Endothelial cell (in vitro differentiated cells): Measurements from ENCODE around the gene TMEM9. TPM values are rescaled to one million over a fixed set of nuclear protein-coding genes. Genes with fewer than 3 reads are reported as not detected.

ENCODE experiments used
- DNase-seq: peaks from one replicate; pipeline ENCODE4 v3.0.0; 2021; ENCODE audit warnings: low spot score
- H3K27ac Mint-ChIP-seq: one replicate; pipeline ENCODE4 v1.8.0; 2021; ENCODE audit warnings: mixed read lengths, inconsistent platforms; ENCODE audit not compliant: unreplicated experiment
- H3K27me3 Mint-ChIP-seq: one replicate; pipeline ENCODE4 v1.8.0; 2021; ENCODE audit warnings: mild to moderate bottlenecking, moderate library complexity, mixed read lengths, inconsistent platforms; ENCODE audit not compliant: unreplicated experiment
- H3K36me3 Mint-ChIP-seq: one replicate; pipeline ENCODE4 v1.8.0; 2021; ENCODE audit warnings: mild to moderate bottlenecking, low read depth, mixed read lengths, inconsistent platforms; ENCODE audit not compliant: unreplicated experiment
- H3K4me1 Mint-ChIP-seq: one replicate; pipeline ENCODE4 v1.8.0; 2021; ENCODE audit warnings: mild to moderate bottlenecking, mixed read lengths, inconsistent platforms; ENCODE audit not compliant: unreplicated experiment
- H3K4me3 Mint-ChIP-seq: one replicate; pipeline ENCODE4 v1.8.0; 2021; ENCODE audit warnings: mild to moderate bottlenecking, mixed read lengths, inconsistent platforms; ENCODE audit not compliant: unreplicated experiment
- H3K9me3 Mint-ChIP-seq: one replicate; pipeline ENCODE4 v1.8.0; 2021; ENCODE audit warnings: mixed read lengths, inconsistent platforms; ENCODE audit not compliant: unreplicated experiment
- CTCF ChIP-seq: fragments of 200-600 bp; sonication (generic); IDR thresholded peaks from one replicate; pipeline ENCODE4 v1.5.0; 2021; ENCODE audit warnings: antibody characterized with exemption; ENCODE audit not compliant: unreplicated experiment
- total RNA-seq: library from RNA; stranded (reverse); fragmentation: NEBNext Ultra II Directional; extraction: Animal tissue kit (Norgen Biotek cat#: 25700); gene quantifications from one replicate; pipeline ENCODE4 v1.2.1, GENCODE V29; 2021; ENCODE audit not compliant: unreplicated experiment

TMEM9 gene
- total RNA-seq, 1 donor from 2014 or later = 78.7 TPM

DNA sequence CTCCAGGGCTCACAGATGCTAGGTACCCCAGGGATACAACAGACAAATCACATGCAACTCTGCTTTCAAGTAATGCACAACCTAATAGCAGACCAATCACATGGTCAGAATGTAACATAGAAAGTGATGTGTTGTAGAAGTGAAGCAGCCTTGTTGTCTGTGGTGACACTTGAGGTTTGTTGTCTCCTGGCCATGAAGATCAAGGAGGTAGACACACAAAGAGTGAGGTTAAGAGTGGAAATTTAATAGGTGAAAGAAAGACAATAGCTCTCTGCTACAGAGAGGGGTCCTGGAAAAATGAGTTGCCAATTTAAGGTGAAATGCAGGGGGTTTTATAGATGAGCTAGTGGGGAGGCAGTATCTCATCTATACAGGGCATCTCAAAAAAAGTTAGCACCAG lies 2.5 kb upstream of the TMEM9 start:
- no peak for TF ChIP-seq CTCF
- Mint-ChIP-seq H3K27ac (no peak overlapping the region), H3K4me3 (no peak overlapping the region), H3K36me3 (peaks cover 8% of the 10 kb centered on the region), H3K27me3 (peaks cover 8% of the 10 kb centered on the region), H3K9me3 (no peaks in the 10 kb centered on the region), H3K4me1 (peaks cover 5% of the 10 kb centered on the region)
- DNase-seq = no peak

- Mint-ChIP-seq H3K36me3 (peaks cover 8% of the 10 kb centered on the region), H3K27ac (no peak overlapping the region), H3K4me1 (peaks cover 5% of the 10 kb centered on the region), H3K27me3 (peaks cover 8% of the 10 kb centered on the region), H3K9me3 (no peaks in the 10 kb centered on the region), H3K4me3 (no peak overlapping the region)
- no peak for TF ChIP-seq CTCF
- DNase-seq = no peak
Measured at GRCh38 chr1:201156346-201156745, 2.1 kb upstream of the TMEM9 start.

DNA sequence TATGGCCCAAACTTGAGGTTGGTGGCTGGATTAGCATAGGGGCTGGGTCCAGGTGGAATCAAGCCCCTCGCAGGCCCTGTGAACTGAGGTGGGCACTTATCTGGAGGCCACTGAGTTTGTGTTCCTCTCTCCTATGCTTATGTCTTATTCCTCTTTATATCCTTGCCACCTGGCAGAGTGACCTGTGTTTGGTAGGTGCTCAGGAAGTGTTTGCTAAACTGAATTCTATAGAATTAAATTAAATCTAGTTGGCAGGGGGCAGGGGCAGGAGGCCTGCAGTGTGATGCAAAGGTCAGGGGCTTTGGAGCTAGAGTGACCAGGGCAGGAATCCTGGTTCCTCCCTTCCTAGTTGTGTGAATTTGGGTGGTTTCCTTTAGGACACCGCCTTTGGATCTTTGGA lies 1.1 kb upstream of the TMEM9 start:
- H3K4me3 Mint-ChIP-seq = no peak overlapping the region
- peaks cover 5% of the 10 kb centered on the region for H3K4me1 Mint-ChIP-seq
- H3K36me3 Mint-ChIP-seq = peaks cover 14% of the 10 kb centered on the region

GRCh38 chr1:201153474-201154388 lies 543 bp downstream of the TMEM9 start:
- H3K4me3 Mint-ChIP-seq = peak overlapping the region; percentile 93
- peak overlapping the region; percentile 96 for H3K27ac Mint-ChIP-seq
- peaks cover 7% of the 10 kb centered on the region for H3K27me3 Mint-ChIP-seq
- peaks cover 5% of the 10 kb centered on the region for H3K4me1 Mint-ChIP-seq
- no peak for TF ChIP-seq CTCF
- no peaks in the 10 kb centered on the region for H3K9me3 Mint-ChIP-seq
- H3K36me3 Mint-ChIP-seq = peaks cover 20% of the 10 kb centered on the region
- DNase-seq = no peak

More for the DNA sequence above, 1.1 kb upstream of the TMEM9 start:
- Mint-ChIP-seq H3K27ac (no peak overlapping the region), H3K27me3 (peaks cover 8% of the 10 kb centered on the region), H3K9me3 (no peaks in the 10 kb centered on the region)
- DNase-seq = no peak
- no peak for TF ChIP-seq CTCF

DNA sequence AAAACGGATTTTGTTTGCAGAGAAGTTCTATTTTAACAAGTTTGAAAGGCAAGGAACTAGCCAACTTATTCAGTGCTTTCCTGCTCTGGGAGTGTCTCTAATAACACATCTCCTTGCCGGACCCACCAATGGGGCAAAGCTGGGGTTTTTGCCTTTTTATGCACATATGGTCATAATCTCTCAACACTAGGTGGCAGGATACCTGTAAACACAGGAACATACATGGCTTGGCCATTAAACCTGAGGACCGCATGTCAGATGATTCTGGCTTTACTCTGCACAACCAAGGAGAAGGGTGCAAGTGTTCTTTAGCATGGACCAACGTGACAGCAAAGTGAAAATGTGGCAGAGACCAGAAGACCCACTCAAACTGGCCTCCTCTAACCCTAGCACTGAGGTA lies 4.9 kb downstream of the TMEM9 start:
- Mint-ChIP-seq H3K27me3 (peaks cover 5% of the 10 kb centered on the region), H3K27ac (no peak overlapping the region), H3K4me1 (peaks cover 3% of the 10 kb centered on the region), H3K9me3 (no peaks in the 10 kb centered on the region), H3K4me3 (no peak overlapping the region), H3K36me3 (peaks cover 44% of the 10 kb centered on the region)
- peak; percentile 32 for TF ChIP-seq CTCF
- DNase-seq = no peak
